ENCODE measurements around the gene PRKCZ. TPM values are rescaled to one million over a fixed set of nuclear protein-coding genes. Genes with fewer than 3 reads are reported as not detected.
A peak's percentile ranks its signal among the peaks of the same experiment; 100 is the strongest.

PRKCZ gene
- total RNA-seq, 1 donor from 2014 or later, result 120 TPM

- Mint-ChIP-seq H3K27me3 (ENCODE audit: unreplicated experiment) (peaks cover 38% of the 10 kb centered on the region), H3K9me3 (ENCODE audit: unreplicated experiment) (peaks cover 42% of the 10 kb centered on the region), H3K27ac (ENCODE audit: unreplicated experiment) (peak overlapping the region; percentile 95), H3K36me3 (ENCODE audit: unreplicated experiment) (no peaks in the 10 kb centered on the region), H3K4me3 (ENCODE audit: unreplicated experiment) (peak overlapping the region; percentile 99), H3K4me1 (ENCODE audit: low read depth, unreplicated experiment) (peaks cover 35% of the 10 kb centered on the region)
- DNase-seq, result peak; percentile 86
- no peak for TF ChIP-seq CTCF (IDR thresholded peaks at IDR 0.05; ENCODE audit: partially characterized antibody, unreplicated experiment)
Observed at GRCh38 chr1:2231532-2232254, 181.5 kb downstream of the PRKCZ start.

GRCh38 chr1:2232255-2232915, 182.2 kb downstream of the PRKCZ start:
- Mint-ChIP-seq H3K27ac (ENCODE audit: unreplicated experiment) (peak overlapping the region; percentile 95), H3K9me3 (ENCODE audit: unreplicated experiment) (peaks cover 42% of the 10 kb centered on the region), H3K36me3 (ENCODE audit: unreplicated experiment) (no peaks in the 10 kb centered on the region), H3K4me3 (ENCODE audit: unreplicated experiment) (peak overlapping the region; percentile 99), H3K27me3 (ENCODE audit: unreplicated experiment) (peaks cover 38% of the 10 kb centered on the region), H3K4me1 (ENCODE audit: low read depth, unreplicated experiment) (peaks cover 38% of the 10 kb centered on the region)
- DNase-seq, result peak; percentile 71
- no peak for TF ChIP-seq CTCF (IDR thresholded peaks at IDR 0.05; ENCODE audit: partially characterized antibody, unreplicated experiment)

- H3K9me3 Mint-ChIP-seq (ENCODE audit: unreplicated experiment), result peaks cover 42% of the 10 kb centered on the region
- peaks cover 41% of the 10 kb centered on the region for H3K4me1 Mint-ChIP-seq (ENCODE audit: low read depth, unreplicated experiment)
- no peak for TF ChIP-seq CTCF (IDR thresholded peaks at IDR 0.05; ENCODE audit: partially characterized antibody, unreplicated experiment)
- peak overlapping the region; percentile 99 for H3K4me3 Mint-ChIP-seq (ENCODE audit: unreplicated experiment)
- H3K27me3 Mint-ChIP-seq (ENCODE audit: unreplicated experiment), result peaks cover 38% of the 10 kb centered on the region
- H3K27ac Mint-ChIP-seq (ENCODE audit: unreplicated experiment), result peak overlapping the region; percentile 95
- H3K36me3 Mint-ChIP-seq (ENCODE audit: unreplicated experiment), result no peaks in the 10 kb centered on the region
- DNase-seq, result no peak
Observed at GRCh38 chr1:2232916-2233438, 182.8 kb downstream of the PRKCZ start.

GRCh38 chr1:2233468-2233867, 183.3 kb downstream of the PRKCZ start:
- no peak for DNase-seq
- H3K4me1 Mint-ChIP-seq (ENCODE audit: low read depth, unreplicated experiment), result peaks cover 41% of the 10 kb centered on the region
- peaks cover 42% of the 10 kb centered on the region for H3K9me3 Mint-ChIP-seq (ENCODE audit: unreplicated experiment)
- H3K27ac Mint-ChIP-seq (ENCODE audit: unreplicated experiment), result peak overlapping the region; percentile 95
- H3K4me3 Mint-ChIP-seq (ENCODE audit: unreplicated experiment), result peak overlapping the region; percentile 99
- no peak for TF ChIP-seq CTCF (IDR thresholded peaks at IDR 0.05; ENCODE audit: partially characterized antibody, unreplicated experiment)
- H3K27me3 Mint-ChIP-seq (ENCODE audit: unreplicated experiment), result peaks cover 38% of the 10 kb centered on the region
- no peaks in the 10 kb centered on the region for H3K36me3 Mint-ChIP-seq (ENCODE audit: unreplicated experiment)

Data from glutamatergic neuron (in vitro differentiated cells).